Right lobe of liver (tissue), 6 donors: ENCODE results near the gene POLL. TPM values are rescaled to one million over a fixed set of nuclear protein-coding genes. Genes with fewer than 3 reads are reported as not detected.
A peak's percentile ranks its signal among the peaks of the same experiment; 100 is the strongest.

Source experiments
- ATAC-seq, 4 donors: fragments of 200-7000 bp; cut with Tn5 transposase; one replicate each; pipeline ENCODE4 v1.9.1; 2020; ENCODE audit warnings: mild to moderate bottlenecking in 4 of 4, moderate library complexity in 4 of 4
- DNase-seq, 3 donors: peaks; one replicate each; pipeline ENCODE4 v3.0.0-alpha.2; 2020
- H3K27ac ChIP-seq, 3 donors: fragments of 200-600 bp; one replicate each; pipeline ENCODE4 v1.8.0; 2022
- H3K27me3 ChIP-seq, 2 donors: fragments of 200-600 bp; one replicate each; pipeline ENCODE4 v1.8.0; 2022
- H3K36me3 ChIP-seq, 4 donors: fragments of 200-600 bp; sonication (generic) in 1 of 4; one replicate each; pipeline versions ENCODE4 v1.5.1 to v1.8.0; 2017 to 2022; ENCODE audit warnings: control low read depth in 1 of 4
- H3K4me1 ChIP-seq, 4 donors: fragments of 200-600 bp; sonication (generic) in 1 of 4; one replicate each; pipeline versions ENCODE4 v1.5.1 to v1.8.0; 2017 to 2022; ENCODE audit warnings: control low read depth in 1 of 4
- H3K4me3 ChIP-seq, 3 donors: fragments of 200-600 bp; one replicate each; pipeline ENCODE4 v1.8.0; 2022
- H3K9me3 ChIP-seq, 4 donors: fragments of 200-600 bp; sonication (generic) in 1 of 4; one replicate each; pipeline versions ENCODE4 v1.5.1 to v1.8.0; 2017 to 2022; ENCODE audit warnings: control low read depth in 1 of 4
- POLR2A ChIP-seq: fragments of 450-650 bp; IDR thresholded peaks from one replicate; pipeline ENCODE4 v1.6.1; 2017; ENCODE audit warnings: antibody characterized with exemption, mild to moderate bottlenecking
- WGBS: methylation state at CpG from one replicate; pipeline ENCODE4 v1.1.6; 2018; ENCODE audit warnings: low coverage, low lambda C conversion rate; ENCODE audit not compliant: insufficient coverage; ENCODE audit errors: missing lambda C conversion rate; 5-methylcytosine and 5-hydroxymethylcytosine counted together
- intact Hi-C, 2 donors: fragments of 100-400 bp; cut with DNase I; formaldehyde crosslinking; loops; one replicate each; pipeline versions ENCODE4 v1.11.2 to v1.14.1; 2022
- total RNA-seq, 6 experiments: library from RNA; depleted of rRNA in 2 of 6; stranded (reverse); fragments of >200 nt in 2 of 6; fragmentation: NEBNext Ultra II Directional in 3 of 6; extraction: Animal tissue kit (Norgen Biotek cat#: 25700) in 3 of 6; gene quantifications; one replicate each; pipeline versions ENCODE4 v1.1.0 to v1.2.4, GENCODE V29; 2016 to 2023
- TF ChIP-seq, protein P1 (sequence below), 4 donors: fragments of 200-600 bp in 3 of 4; fragments of 450-650 bp in 1 of 4; IDR thresholded peaks; one replicate each; pipeline versions ENCODE4 v1.5.1 to v1.8.0; 2016 to 2022; ENCODE audit warnings: antibody characterized with exemption in 4 of 4, mild to moderate bottlenecking in 2 of 4
- donor health status: DM: no; HTN: yes; CAD: no.
- donor health status: DM: no; HTN: no; CAD: no.
- donor health status: DM: no; HTN: no; CAD: no.
- donor health status: DM: no; HTN: yes; CAD: no.
- donor health status: DM: no; HTN: yes; CAD: no.

The POLL gene
- total RNA-seq, 6 experiments from 2014 or later, result 8.4 to 15.5 (median 13.2) TPM

- DNase-seq (no peak), ATAC-seq (no peak)
- H3K9me3 ChIP-seq, result no peaks in the 10 kb centered on the region
- WGBS, result 72% methylated on average over 2 of the region's 2 CpGs
- TF ChIP-seq, protein P1, sequence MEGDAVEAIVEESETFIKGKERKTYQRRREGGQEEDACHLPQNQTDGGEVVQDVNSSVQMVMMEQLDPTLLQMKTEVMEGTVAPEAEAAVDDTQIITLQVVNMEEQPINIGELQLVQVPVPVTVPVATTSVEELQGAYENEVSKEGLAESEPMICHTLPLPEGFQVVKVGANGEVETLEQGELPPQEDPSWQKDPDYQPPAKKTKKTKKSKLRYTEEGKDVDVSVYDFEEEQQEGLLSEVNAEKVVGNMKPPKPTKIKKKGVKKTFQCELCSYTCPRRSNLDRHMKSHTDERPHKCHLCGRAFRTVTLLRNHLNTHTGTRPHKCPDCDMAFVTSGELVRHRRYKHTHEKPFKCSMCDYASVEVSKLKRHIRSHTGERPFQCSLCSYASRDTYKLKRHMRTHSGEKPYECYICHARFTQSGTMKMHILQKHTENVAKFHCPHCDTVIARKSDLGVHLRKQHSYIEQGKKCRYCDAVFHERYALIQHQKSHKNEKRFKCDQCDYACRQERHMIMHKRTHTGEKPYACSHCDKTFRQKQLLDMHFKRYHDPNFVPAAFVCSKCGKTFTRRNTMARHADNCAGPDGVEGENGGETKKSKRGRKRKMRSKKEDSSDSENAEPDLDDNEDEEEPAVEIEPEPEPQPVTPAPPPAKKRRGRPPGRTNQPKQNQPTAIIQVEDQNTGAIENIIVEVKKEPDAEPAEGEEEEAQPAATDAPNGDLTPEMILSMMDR (IDR thresholded peaks at IDR 0.05), result no peak
- no peak for TF ChIP-seq POLR2A
- peaks cover 0 to 18% (median 3%) of the 10 kb centered on the region in 4 donors for H3K36me3 ChIP-seq
- H3K27me3 ChIP-seq, result no peaks in the 10 kb centered on the region
- intact Hi-C loops, result no loop called here
- H3K27ac ChIP-seq, result no peak overlapping the region
- no peak overlapping the region for H3K4me3 ChIP-seq
- no peaks in the 10 kb centered on the region for H3K4me1 ChIP-seq
Measured at GRCh38 chr10:101607124-101607523, 19.1 kb upstream of the POLL start.

GRCh38 chr10:101602761-101603398 lies 14.8 kb upstream of the POLL start:
- WGBS, result 16% methylated on average over 6 of the region's 6 CpGs
- ATAC-seq (peak; percentile 91 to 96 (median 94)), DNase-seq (peak; percentile 70 to 76 (median 73))
- intact Hi-C loops, result loop anchor here in 1 of 2 donors (5.0 kb wide), 1 partner anchor 174 kb away; the partner anchor contains the start of gene FGF8
- H3K36me3 ChIP-seq, result no peaks in the 10 kb centered on the region
- H3K4me1 ChIP-seq, result no peaks in the 10 kb centered on the region
- no peak overlapping the region for H3K4me3 ChIP-seq
- TF ChIP-seq POLR2A, result no peak
- TF ChIP-seq, protein P1 (IDR thresholded peaks at IDR 0.05), result peak; percentile 78 to 91 (median 88)
- H3K27me3 ChIP-seq, result no peaks in the 10 kb centered on the region
- H3K9me3 ChIP-seq, result no peaks in the 10 kb centered on the region
- no peak overlapping the region for H3K27ac ChIP-seq

GRCh38 chr10:101601541-101601940 lies 13.5 kb upstream of the POLL start:
- Histone ChIP-seq H3K4me3 (no peak overlapping the region), H3K36me3 (no peaks in the 10 kb centered on the region), H3K4me1 (no peaks in the 10 kb centered on the region), H3K27ac (no peak overlapping the region), H3K9me3 (no peaks in the 10 kb centered on the region), H3K27me3 (no peaks in the 10 kb centered on the region)
- WGBS, result no CpG with 5 or more reads among the region's 1 CpG
- ATAC-seq (peak in 1 of 4 donors; percentile 26), DNase-seq (no peak)
- intact Hi-C loops, result loop anchor here in 1 of 2 donors (5.0 kb wide), 1 partner anchor 176 kb away; the partner anchor contains the start of gene FGF8
- TF ChIP-seq POLR2A, result no peak
- TF ChIP-seq, protein P1 (IDR thresholded peaks at IDR 0.05), result no peak

GRCh38 chr10:101597091-101597900 lies 9.2 kb upstream of the POLL start:
- intact Hi-C loops, result loop anchor here in 1 of 2 donors (5.0 kb wide), 1 partner anchor 180 kb away; the partner anchor contains the start of gene FGF8
- ATAC-seq, result no peak
- 83% methylated on average over 9 of the region's 14 CpGs for WGBS
- TF ChIP-seq, protein P1 (IDR thresholded peaks at IDR 0.05), result no peak
- no peak for TF ChIP-seq POLR2A
- Histone ChIP-seq H3K27ac (no peak overlapping the region), H3K9me3 (no peaks in the 10 kb centered on the region), H3K4me1 (no peaks in the 10 kb centered on the region), H3K27me3 (no peaks in the 10 kb centered on the region), H3K4me3 (no peak overlapping the region), H3K36me3 (no peaks in the 10 kb centered on the region)
- no peak for DNase-seq
